Breast epithelium (tissue), 4 donors: Measurements from ENCODE around the gene NDST1. TPM values are rescaled to one million over a fixed set of nuclear protein-coding genes. Genes with fewer than 3 reads are reported as not detected.

Experiments
- DNase-seq, 2 donors: peaks; one replicate each; pipeline ENCODE4 v3.0.0-alpha.2; 2019; ENCODE audit warnings: low spot score in 2 of 2
- H3K27ac ChIP-seq, 2 donors: fragments of 200-600 bp; sonication (generic) in 1 of 2; one replicate each; pipeline ENCODE4 v1.5.1; 2016 to 2019; ENCODE audit warnings: mild to moderate bottlenecking in 1 of 2
- H3K27me3 ChIP-seq, 2 donors: fragments of 200-600 bp; sonication (generic) in 1 of 2; one replicate each; pipeline versions ENCODE4 v1.5.1 to v1.6.0; 2017 to 2019; ENCODE audit warnings: control low read depth in 1 of 2, mild to moderate bottlenecking in 1 of 2
- H3K36me3 ChIP-seq: fragments of 200-600 bp; one replicate; pipeline ENCODE4 v1.5.1; 2019
- H3K4me1 ChIP-seq, 2 donors: fragments of 200-600 bp; sonication (generic); one replicate each; pipeline ENCODE4 v1.5.1; 2016 to 2019; ENCODE audit warnings: control low read depth in 1 of 2
- H3K4me3 ChIP-seq, 3 donors: fragments of 200-600 bp; sonication (generic); 1 replicate in 2 of 3; 2 replicates in 1 of 3; pipeline ENCODE4 v1.5.1; 2016 to 2019; ENCODE audit warnings: mild to moderate bottlenecking in 3 of 3, moderate library complexity in 2 of 3
- H3K9me3 ChIP-seq, 2 donors: fragments of 200-600 bp; sonication (generic) in 1 of 2; one replicate each; pipeline ENCODE4 v1.5.1; 2016 to 2019; ENCODE audit warnings: control low read depth in 1 of 2
- CTCF ChIP-seq, 3 donors: fragments of 450-650 bp; IDR thresholded peaks; one replicate each; pipeline ENCODE4 v1.5.1; 2016 to 2017; ENCODE audit warnings: antibody characterized with exemption in 3 of 3, mild to moderate bottlenecking in 3 of 3, moderate library complexity in 3 of 3
- POLR2A ChIP-seq: fragments of 450-650 bp; IDR thresholded peaks from one replicate; pipeline ENCODE4 v1.6.1; 2016; ENCODE audit warnings: antibody characterized with exemption, mild to moderate bottlenecking, moderate library complexity
- POLR2AphosphoS5 ChIP-seq, 3 donors: sonication (generic); formaldehyde crosslinking; IDR thresholded peaks; one replicate each; pipeline ENCODE4 v1.6.1; 2017; ENCODE audit warnings: antibody characterized with exemption in 3 of 3
- intact Hi-C: fragments of 100-400 bp; cut with DNase I; formaldehyde crosslinking; loops from one replicate; pipeline ENCODE4 v1.15.1; 2023; ENCODE audit warnings: low total_unique reads
- total RNA-seq, 3 donors: library from RNA; depleted of rRNA; stranded (reverse); fragments of >200 nt; gene quantifications; one replicate each; pipeline ENCODE4 v1.1.0, GENCODE V29; 2016

The NDST1 gene
- total RNA-seq, 3 donors from 2014 or later: 46.7 to 92.3 (median 74.1) TPM

GRCh38 chr5:150503386-150503785 is 4.5 kb upstream of the NDST1 start:
- Histone ChIP-seq H3K27ac (peak overlapping the region; percentile 96 to 99), H3K9me3 (no peaks in the 10 kb centered on the region), H3K4me1 (peaks cover 45 to 80% of the 10 kb centered on the region in 2 donors), H3K4me3 (no peak overlapping the region), H3K27me3 (no peaks in the 10 kb centered on the region), H3K36me3 (no peaks in the 10 kb centered on the region)
- no peak for DNase-seq
- intact Hi-C loops: no loop called here
- no peak for TF ChIP-seq POLR2A

GRCh38 chr5:150503977-150504620 is 3.8 kb upstream of the NDST1 start:
- Histone ChIP-seq H3K36me3 (no peaks in the 10 kb centered on the region), H3K4me3 (no peak overlapping the region), H3K27me3 (no peaks in the 10 kb centered on the region), H3K4me1 (peaks cover 43 to 79% of the 10 kb centered on the region in 2 donors), H3K27ac (peak overlapping the region; percentile 96 to 99), H3K9me3 (no peaks in the 10 kb centered on the region)
- intact Hi-C loops: no loop called here
- DNase-seq: no peak
- TF ChIP-seq POLR2AphosphoS5 (IDR thresholded peaks at IDR 0.05): peak in 1 of 3 donors; percentile 11
- TF ChIP-seq POLR2A: no peak

GRCh38 chr5:150505041-150505511 is 2.9 kb upstream of the NDST1 start:
- Histone ChIP-seq H3K4me3 (no peak overlapping the region), H3K4me1 (peaks cover 34 to 73% of the 10 kb centered on the region in 2 donors), H3K9me3 (no peaks in the 10 kb centered on the region), H3K27me3 (no peaks in the 10 kb centered on the region), H3K27ac (peak overlapping the region; percentile 96 to 99), H3K36me3 (no peaks in the 10 kb centered on the region)
- intact Hi-C loops: no loop called here
- DNase-seq: no peak
- TF ChIP-seq POLR2A (no peak), CTCF (IDR thresholded peaks at IDR 0.05) (no peak), POLR2AphosphoS5 (IDR thresholded peaks at IDR 0.05) (no peak)

GRCh38 chr5:150505816-150506215 is 2.1 kb upstream of the NDST1 start:
- Histone ChIP-seq H3K4me1 (peaks cover 28 to 71% of the 10 kb centered on the region in 2 donors), H3K36me3 (no peaks in the 10 kb centered on the region), H3K4me3 (no peak overlapping the region), H3K27ac (peak overlapping the region; percentile 96 to 99), H3K9me3 (no peaks in the 10 kb centered on the region), H3K27me3 (no peaks in the 10 kb centered on the region)
- intact Hi-C loops: no loop called here
- DNase-seq: no peak
- TF ChIP-seq POLR2A (no peak), CTCF (IDR thresholded peaks at IDR 0.05) (no peak), POLR2AphosphoS5 (IDR thresholded peaks at IDR 0.05) (no peak)

- no peaks in the 10 kb centered on the region for H3K9me3 ChIP-seq
- intact Hi-C loops: no loop called here
- H3K4me1 ChIP-seq: peaks cover 28 to 76% of the 10 kb centered on the region in 2 donors
- TF ChIP-seq POLR2A: no peak
- no peak for TF ChIP-seq CTCF (IDR thresholded peaks at IDR 0.05)
- TF ChIP-seq POLR2AphosphoS5 (IDR thresholded peaks at IDR 0.05): no peak
- H3K36me3 ChIP-seq: no peaks in the 10 kb centered on the region
- DNase-seq: peak in 1 of 2 donors; percentile 80
- H3K27ac ChIP-seq: peak overlapping the region; percentile 96 to 99
- peak overlapping the region in 1 of 3 donors; percentile 2 for H3K4me3 ChIP-seq
- no peaks in the 10 kb centered on the region for H3K27me3 ChIP-seq
These were observed 1.1 kb upstream of the NDST1 start for GRCh38 chr5:150506571-150507473.

GRCh38 chr5:150508277-150508640 is 328 bp downstream of the NDST1 start:
- peak overlapping the region in 2 of 3 donors; percentile 28 to 43 for H3K4me3 ChIP-seq
- intact Hi-C loops: no loop called here

More at GRCh38 chr5:150508277-150508640, 328 bp downstream of the NDST1 start:
- H3K4me1 ChIP-seq: peaks cover 29 to 75% of the 10 kb centered on the region in 2 donors
- no peaks in the 10 kb centered on the region for H3K9me3 ChIP-seq
- H3K36me3 ChIP-seq: no peaks in the 10 kb centered on the region
- no peak for TF ChIP-seq POLR2AphosphoS5 (IDR thresholded peaks at IDR 0.05)
- no peak for TF ChIP-seq CTCF (IDR thresholded peaks at IDR 0.05)
- TF ChIP-seq POLR2A: no peak
- DNase-seq: no peak
- peak overlapping the region; percentile 96 to 99 for H3K27ac ChIP-seq
- no peaks in the 10 kb centered on the region for H3K27me3 ChIP-seq
